Body of pancreas (tissue), 4 donors: ENCODE measurements around the gene EOGT. TPM values are rescaled to one million over a fixed set of nuclear protein-coding genes. Genes with fewer than 3 reads are reported as not detected.

ENCODE experiments used
- ATAC-seq: fragments of 150-250 bp; one replicate; pipeline ENCODE4 v1.9.1; 2016
- DNase-seq, 4 donors: peaks; one replicate each; pipeline ENCODE4 v3.0.0-alpha.2; 2019
- H3K27ac ChIP-seq, 4 donors: fragments of 200-600 bp; sonication (generic); 1 replicate in 3 of 4; 2 replicates in 1 of 4; pipeline versions ENCODE4 v1.5.1 to v1.6.1; 2016 to 2019; ENCODE audit warnings: mild to moderate bottlenecking in 1 of 4, mixed read lengths in 1 of 4, moderate library complexity in 1 of 4
- H3K27me3 ChIP-seq, 2 donors: fragments of 200-600 bp; sonication (generic); one replicate each; pipeline ENCODE4 v1.6.0; 2016; ENCODE audit warnings: mild to moderate bottlenecking in 1 of 2
- H3K36me3 ChIP-seq, 2 donors: fragments of 200-600 bp; sonication (generic); replicated peaks in 1 of 2; 2 replicates each; pipeline ENCODE4 v1.5.1; 2016; ENCODE audit warnings: low read depth in 2 of 2; ENCODE audit not compliant: insufficient read depth in 1 of 2
- H3K4me1 ChIP-seq: fragments of 200-600 bp; sonication (generic); one replicate; pipeline ENCODE4 v1.6.0; 2016
- H3K4me3 ChIP-seq, 2 donors: fragments of 200-600 bp; sonication (generic); 1 replicate in 1 of 2; 2 replicates in 1 of 2; pipeline ENCODE4 v1.5.1; 2016 to 2019
- H3K9me3 ChIP-seq, 3 donors: fragments of 200-600 bp; sonication (generic); 1 replicate in 2 of 3; 2 replicates in 1 of 3; pipeline ENCODE4 v1.5.1; 2016
- CTCF ChIP-seq, 7 experiments: fragments of 450-650 bp in 4 of 7; fragments of 200-600 bp in 3 of 7; sonication (generic) in 3 of 7; IDR thresholded peaks; one replicate each; pipeline ENCODE4 v1.5.1; 2016 to 2019; ENCODE audit warnings: antibody characterized with exemption in 7 of 7
- POLR2A ChIP-seq, 3 donors: fragments of 450-650 bp; IDR thresholded peaks; one replicate each; pipeline ENCODE4 v1.6.1; 2016; ENCODE audit warnings: antibody characterized with exemption in 3 of 3, mild to moderate bottlenecking in 2 of 3
- WGBS, 2 donors: methylation state at CpG; one replicate each; pipeline ENCODE4 v1.1.5; 2017; 5-methylcytosine and 5-hydroxymethylcytosine counted together
- intact Hi-C: fragments of 100-400 bp; cut with DNase I; formaldehyde crosslinking; loops from one replicate; pipeline ENCODE4 v1.15.1; 2023
- total RNA-seq, 2 donors: library from RNA; depleted of rRNA; stranded (reverse); fragments of >200 nt; gene quantifications; one replicate each; pipeline ENCODE4 v1.1.0, GENCODE V29; 2016

The EOGT gene
- 10 to 100 TPM in 1 of 2 donors, 1 to 10 TPM in 1; 9.9 to 15.6 TPM for total RNA-seq

- ATAC-seq (peak; percentile 90), DNase-seq (peak; percentile 88 to 93 (median 90))
- Histone ChIP-seq H3K27ac (peak within 1 kb of the TSS; percentile 93 to 99 (median 95)), H3K4me1 (peaks cover 21% of the 10 kb centered on the region), H3K27me3 (no peaks in the 10 kb centered on the region), H3K9me3 (no peaks in the 10 kb centered on the region), H3K4me3 (peak within 1 kb of the TSS; percentile 66 to 67), H3K36me3 (peaks cover 0 to 2% of the 10 kb centered on the region in 2 donors)
- intact Hi-C loops: no loop called here
- 0 to 1% methylated on average over 23 to 69 of the region's 96 CpGs for WGBS, 2 donors
- TF ChIP-seq POLR2A (IDR thresholded peaks at IDR 0.05) (peak; percentile 75 to 93 (median 90)), CTCF (IDR thresholded peaks at IDR 0.05) (peak; percentile 33 to 74 (median 63))
Measured at GRCh38 chr3:69013253-69014021, at the start of gene EOGT. Gene EOGT (minus strand): TSS chr3:69013684. CDS start chr3:69009846, 3,838 bp downstream.

GRCh38 chr3:69059688-69060087 is 46.2 kb upstream of the EOGT start:
- Histone ChIP-seq H3K27ac (no peak overlapping the region), H3K27me3 (no peaks in the 10 kb centered on the region), H3K36me3 (peaks cover 0 to 21% of the 10 kb centered on the region in 2 donors), H3K4me3 (no peak overlapping the region), H3K9me3 (no peaks in the 10 kb centered on the region), H3K4me1 (peaks cover 10% of the 10 kb centered on the region)
- TF ChIP-seq POLR2A (IDR thresholded peaks at IDR 0.05) (no peak), CTCF (IDR thresholded peaks at IDR 0.05) (no peak)
- DNase-seq (no peak), ATAC-seq (no peak)
- intact Hi-C loops: no loop called here

GRCh38 chr3:69058947-69059224 is 45.4 kb upstream of the EOGT start:
- Histone ChIP-seq H3K27me3 (no peaks in the 10 kb centered on the region), H3K27ac (no peak overlapping the region), H3K36me3 (peaks cover 0 to 21% of the 10 kb centered on the region in 2 donors), H3K4me1 (peaks cover 4% of the 10 kb centered on the region), H3K9me3 (no peaks in the 10 kb centered on the region), H3K4me3 (no peak overlapping the region)
- DNase-seq (no peak), ATAC-seq (no peak)
- WGBS, 2 donors: 75 to 91% methylated on average over 2 of the region's 2 CpGs
- intact Hi-C loops: no loop called here
- TF ChIP-seq CTCF (IDR thresholded peaks at IDR 0.05) (no peak), POLR2A (IDR thresholded peaks at IDR 0.05) (no peak)

- no peaks in the 10 kb centered on the region for H3K4me1 ChIP-seq
- ATAC-seq: no peak
- TF ChIP-seq POLR2A (IDR thresholded peaks at IDR 0.05) (no peak), CTCF (IDR thresholded peaks at IDR 0.05) (no peak)
- DNase-seq: no peak
- H3K27me3 ChIP-seq: no peaks in the 10 kb centered on the region
- no peak overlapping the region for H3K4me3 ChIP-seq
- H3K36me3 ChIP-seq: peaks cover 0 to 21% of the 10 kb centered on the region in 2 donors
- no peaks in the 10 kb centered on the region for H3K9me3 ChIP-seq
- H3K27ac ChIP-seq: no peak overlapping the region
- intact Hi-C loops: no loop called here
- WGBS, 2 donors: 74 to 96% methylated on average over 3 of the region's 3 CpGs
Measured at GRCh38 chr3:69058180-69058946, 44.9 kb upstream of the EOGT start.
